SU-DHL-6 (cell line): ENCODE measurements around the gene AGBL3.

ENCODE experiments used
- H2AFZ ChIP-seq: fragments of 200-600 bp; sonication (generic); 2 replicates; pipeline ENCODE4 v1.6.1; 2014; ENCODE audit warnings: low read depth, mild to moderate bottlenecking, moderate library complexity, mixed read lengths, antibody characterized with exemption, low read length; ENCODE audit not compliant: severe bottlenecking
- H3F3A ChIP-seq: fragments of 200-600 bp; shearing (Covaris generic); 2 replicates; pipeline ENCODE4 v1.6.0; 2016; ENCODE audit warnings: antibody characterized with exemption, mild to moderate bottlenecking; ENCODE audit not compliant: insufficient read depth
- H3K27ac ChIP-seq: fragments of 200-600 bp; sonication (generic); 2 replicates; pipeline ENCODE4 v1.5.1; 2016; ENCODE audit warnings: low read depth, mild to moderate bottlenecking, low read length, moderate library complexity, mixed read lengths
- H3K27me3 ChIP-seq: fragments of 200-600 bp; sonication (generic), shearing (Covaris generic); 2 replicates; pipeline ENCODE4 v1.6.0; 2014; ENCODE audit warnings: mild to moderate bottlenecking, low read length
- H3K36me3 ChIP-seq: fragments of 200-600 bp; sonication (generic); 2 replicates; pipeline ENCODE4 v1.6.1; 2014; ENCODE audit warnings: mild to moderate bottlenecking, low read length, mixed read lengths
- H3K4me2 ChIP-seq: fragments of 300-600, 200-600 bp; shearing (Covaris generic), sonication (generic); 2 replicates; pipeline ENCODE4 v1.6.0; 2014; ENCODE audit warnings: low read length, low read depth, mild to moderate bottlenecking; ENCODE audit not compliant: poor library complexity, severe bottlenecking
- H3K4me3 ChIP-seq: fragments of 200-600 bp; sonication (generic); 2 replicates; pipeline ENCODE4 v1.5.1; 2014; ENCODE audit warnings: antibody characterized with exemption, low read length, mild to moderate bottlenecking, mixed read lengths; ENCODE audit not compliant: insufficient read depth, poor library complexity, severe bottlenecking
- H3K79me2 ChIP-seq: fragments of 200-600 bp; sonication (generic); 2 replicates; pipeline ENCODE4 v1.6.1; 2014; ENCODE audit warnings: mild to moderate bottlenecking, low read length, moderate library complexity; ENCODE audit not compliant: insufficient read depth
- H3K9ac ChIP-seq: fragments of 200-600 bp; sonication (generic); 2 replicates; pipeline ENCODE4 v1.7.0; 2014; ENCODE audit warnings: mild to moderate bottlenecking, low read length
- H3K9me2 ChIP-seq: fragments of 200-600 bp; sonication (generic); replicated peaks from 2 replicates; pipeline ENCODE4 v1.6.1; 2014; ENCODE audit warnings: low read length; ENCODE audit not compliant: insufficient read depth
- H3K9me3 ChIP-seq: fragments of 200-600 bp; sonication (generic); 2 replicates; pipeline ENCODE4 v1.6.1; 2014; ENCODE audit warnings: low read length, mixed read lengths; ENCODE audit not compliant: insufficient read depth
- H4K20me1 ChIP-seq: fragments of 200-600 bp; sonication (generic); 2 replicates; pipeline ENCODE4 v1.6.1; 2014; ENCODE audit warnings: low read depth, mild to moderate bottlenecking, antibody characterized with exemption, low read length, moderate library complexity, mixed read lengths
- EZH2phosphoT487 ChIP-seq: fragments of 200-600 bp; sonication (generic), shearing (Covaris generic); conservative IDR thresholded peaks from 2 replicates; pipeline ENCODE4 v1.6.1; 2018; ENCODE audit warnings: mild to moderate bottlenecking, antibody characterized with exemption, low read length, moderate library complexity, mixed read lengths
- TF ChIP-seq, protein P1 (sequence below): fragments of 200-600 bp; sonication (generic); IDR thresholded peaks from one replicate; pipeline ENCODE4 v1.5.1; 2017; ENCODE audit warnings: antibody characterized with exemption, mild to moderate bottlenecking, low read length, moderate library complexity; ENCODE audit not compliant: insufficient read depth, poor library complexity, severe bottlenecking

AGBL3 gene

DNA sequence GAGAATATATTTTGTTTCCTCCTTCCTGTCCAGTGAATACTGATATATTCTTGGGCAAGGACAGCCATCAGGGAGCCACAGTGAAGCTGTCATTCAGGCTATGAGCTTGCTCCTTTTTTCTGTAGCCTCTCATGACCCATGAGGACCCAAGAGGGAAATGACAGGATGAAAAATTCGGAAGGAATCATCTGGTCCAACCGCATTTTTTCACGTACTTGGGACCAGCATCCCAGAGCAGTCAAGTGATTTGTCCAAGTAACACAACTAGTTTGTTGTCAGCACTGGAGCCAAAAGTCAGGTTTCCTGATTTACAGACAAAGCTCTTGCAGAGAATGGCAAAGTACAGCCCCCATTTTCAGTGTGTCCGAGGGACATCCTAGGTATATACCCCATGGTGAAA, 47.2 kb upstream of the AGBL3 start:
- Histone ChIP-seq H3K9me2 (no peaks in the 10 kb centered on the region), H2AFZ (no peak overlapping the region), H3K9me3 (no peaks in the 10 kb centered on the region), H3K79me2 (no peaks in the 10 kb centered on the region), H3K4me2 (no peak overlapping the region), H4K20me1 (no peaks in the 10 kb centered on the region), H3K9ac (no peak overlapping the region), H3K36me3 (no peaks in the 10 kb centered on the region), H3K4me3 (no peak overlapping the region), H3K27me3 (no peaks in the 10 kb centered on the region), H3K27ac (no peak overlapping the region), H3F3A (no peaks in the 10 kb centered on the region)
- TF ChIP-seq EZH2phosphoT487 = no peak
- TF ChIP-seq, protein P1, sequence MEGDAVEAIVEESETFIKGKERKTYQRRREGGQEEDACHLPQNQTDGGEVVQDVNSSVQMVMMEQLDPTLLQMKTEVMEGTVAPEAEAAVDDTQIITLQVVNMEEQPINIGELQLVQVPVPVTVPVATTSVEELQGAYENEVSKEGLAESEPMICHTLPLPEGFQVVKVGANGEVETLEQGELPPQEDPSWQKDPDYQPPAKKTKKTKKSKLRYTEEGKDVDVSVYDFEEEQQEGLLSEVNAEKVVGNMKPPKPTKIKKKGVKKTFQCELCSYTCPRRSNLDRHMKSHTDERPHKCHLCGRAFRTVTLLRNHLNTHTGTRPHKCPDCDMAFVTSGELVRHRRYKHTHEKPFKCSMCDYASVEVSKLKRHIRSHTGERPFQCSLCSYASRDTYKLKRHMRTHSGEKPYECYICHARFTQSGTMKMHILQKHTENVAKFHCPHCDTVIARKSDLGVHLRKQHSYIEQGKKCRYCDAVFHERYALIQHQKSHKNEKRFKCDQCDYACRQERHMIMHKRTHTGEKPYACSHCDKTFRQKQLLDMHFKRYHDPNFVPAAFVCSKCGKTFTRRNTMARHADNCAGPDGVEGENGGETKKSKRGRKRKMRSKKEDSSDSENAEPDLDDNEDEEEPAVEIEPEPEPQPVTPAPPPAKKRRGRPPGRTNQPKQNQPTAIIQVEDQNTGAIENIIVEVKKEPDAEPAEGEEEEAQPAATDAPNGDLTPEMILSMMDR = no peak

DNA sequence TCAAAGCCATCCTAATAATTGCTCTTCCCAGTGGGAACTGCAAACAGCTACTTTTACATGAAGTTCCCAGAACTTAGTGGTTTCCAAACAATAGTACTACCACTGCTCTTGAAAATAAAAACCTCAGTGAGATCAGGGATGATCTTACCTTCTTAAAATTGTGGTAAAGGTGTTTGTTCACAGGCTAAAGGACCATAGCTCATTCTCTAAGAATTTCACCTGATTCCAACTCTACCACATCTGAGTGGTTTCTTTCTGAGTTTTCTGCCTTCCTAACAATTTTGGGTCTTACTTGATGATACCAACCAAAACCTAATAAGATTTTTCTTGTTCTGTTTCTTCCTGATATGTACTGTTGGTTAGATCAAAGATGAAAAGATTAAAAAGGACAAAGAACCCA, 45.6 kb upstream of the AGBL3 start:
- H3K27ac ChIP-seq = no peak overlapping the region
- no peak overlapping the region for H3K9ac ChIP-seq
- no peaks in the 10 kb centered on the region for H3K79me2 ChIP-seq
- no peak overlapping the region for H3K4me3 ChIP-seq
- H3K36me3 ChIP-seq = no peaks in the 10 kb centered on the region
- no peaks in the 10 kb centered on the region for H3K27me3 ChIP-seq
- no peaks in the 10 kb centered on the region for H3K9me2 ChIP-seq
- no peak overlapping the region for H2AFZ ChIP-seq
- no peaks in the 10 kb centered on the region for H3F3A ChIP-seq
- no peak overlapping the region for H3K4me2 ChIP-seq
- no peak for TF ChIP-seq EZH2phosphoT487
- TF ChIP-seq, protein P1 = no peak
- H3K9me3 ChIP-seq = no peaks in the 10 kb centered on the region
- H4K20me1 ChIP-seq = no peaks in the 10 kb centered on the region

DNA sequence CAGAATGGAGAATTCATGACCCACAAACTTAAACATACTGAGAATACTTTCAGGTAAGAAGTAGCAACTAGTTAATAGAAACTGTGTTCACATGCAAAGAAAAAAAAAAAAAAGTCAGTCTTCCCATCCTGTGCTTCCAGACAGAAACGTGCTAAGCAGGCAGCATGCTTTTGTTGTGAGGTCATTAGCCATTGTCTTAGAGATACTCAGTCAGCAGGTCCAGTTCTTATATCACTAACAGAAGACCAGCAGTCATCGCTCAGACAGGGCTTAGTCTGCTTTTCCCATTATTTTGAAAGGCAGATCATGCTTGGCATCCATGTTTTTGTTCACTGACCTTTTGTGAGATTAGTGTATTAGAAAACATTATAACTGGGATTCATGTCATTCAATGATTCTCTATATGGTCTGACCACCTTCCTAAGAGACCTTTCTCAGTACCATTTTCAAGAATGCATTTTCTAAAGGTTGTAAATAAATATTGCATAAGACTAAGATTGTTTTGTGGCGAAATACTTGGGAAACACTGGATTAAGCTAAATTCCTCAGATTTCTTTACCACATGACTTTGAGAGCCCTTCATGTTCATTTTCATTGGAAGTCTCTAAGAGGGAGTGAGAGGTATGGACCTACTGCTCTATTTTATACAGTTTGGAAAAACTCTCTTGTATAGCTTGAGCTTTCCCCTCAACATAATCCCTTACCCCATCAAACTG, 45.0 kb upstream of the AGBL3 start:
- Histone ChIP-seq H3K4me2 (no peak overlapping the region), H3F3A (no peaks in the 10 kb centered on the region), H3K36me3 (no peaks in the 10 kb centered on the region)

More for the DNA sequence above, 45.0 kb upstream of the AGBL3 start:
- H3K27me3 ChIP-seq = no peaks in the 10 kb centered on the region
- H3K9me3 ChIP-seq = no peaks in the 10 kb centered on the region
- TF ChIP-seq, protein P1 = no peak
- TF ChIP-seq EZH2phosphoT487 = no peak
- H3K79me2 ChIP-seq = no peaks in the 10 kb centered on the region
- no peak overlapping the region for H3K4me3 ChIP-seq
- H3K9me2 ChIP-seq = no peaks in the 10 kb centered on the region
- H4K20me1 ChIP-seq = no peaks in the 10 kb centered on the region
- no peak overlapping the region for H3K9ac ChIP-seq
- no peak overlapping the region for H3K27ac ChIP-seq
- H2AFZ ChIP-seq = no peak overlapping the region
